OCI-LY3 (cell line): Measurements from ENCODE around the gene GNAZ.

Source experiments
- EZH2phosphoT487 ChIP-seq: fragments of 200-600 bp; shearing (Covaris generic); IDR thresholded peaks from 2 replicates; pipeline ENCODE4 v1.6.1; 2018; ENCODE audit warnings: antibody characterized with exemption, mixed run types, low read depth
- TF ChIP-seq, protein P1 (sequence below): fragments of 200-600, 300-600 bp; sonication (generic); IDR thresholded peaks from 2 replicates; pipeline ENCODE4 v1.5.1; 2014; ENCODE audit warnings: antibody characterized with exemption, low read length, low read depth

DNA sequence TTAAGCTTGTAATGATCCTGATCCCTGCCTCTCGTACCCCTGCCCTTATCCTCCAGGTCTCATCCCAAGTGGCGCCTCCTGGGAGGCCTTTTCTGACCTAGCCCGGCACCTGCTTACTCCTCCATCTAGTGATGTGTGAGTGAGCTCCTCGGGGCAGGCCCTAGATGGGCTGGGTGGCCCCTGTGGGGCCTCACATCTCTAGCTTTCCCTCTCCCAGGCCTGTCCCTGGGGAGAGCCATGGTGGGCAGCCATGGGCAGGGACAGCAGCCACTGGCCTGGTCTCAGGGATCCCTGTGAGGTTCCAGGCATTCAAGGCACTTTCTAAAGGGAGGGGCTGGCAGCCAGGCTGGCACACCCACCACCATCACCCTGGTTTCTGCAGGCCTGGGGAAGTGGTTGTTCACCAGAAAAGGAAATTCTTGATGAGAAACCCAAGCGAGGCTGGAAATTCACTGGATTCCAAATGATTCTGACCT is 27.9 kb downstream of the GNAZ start:
- TF ChIP-seq, protein P1, sequence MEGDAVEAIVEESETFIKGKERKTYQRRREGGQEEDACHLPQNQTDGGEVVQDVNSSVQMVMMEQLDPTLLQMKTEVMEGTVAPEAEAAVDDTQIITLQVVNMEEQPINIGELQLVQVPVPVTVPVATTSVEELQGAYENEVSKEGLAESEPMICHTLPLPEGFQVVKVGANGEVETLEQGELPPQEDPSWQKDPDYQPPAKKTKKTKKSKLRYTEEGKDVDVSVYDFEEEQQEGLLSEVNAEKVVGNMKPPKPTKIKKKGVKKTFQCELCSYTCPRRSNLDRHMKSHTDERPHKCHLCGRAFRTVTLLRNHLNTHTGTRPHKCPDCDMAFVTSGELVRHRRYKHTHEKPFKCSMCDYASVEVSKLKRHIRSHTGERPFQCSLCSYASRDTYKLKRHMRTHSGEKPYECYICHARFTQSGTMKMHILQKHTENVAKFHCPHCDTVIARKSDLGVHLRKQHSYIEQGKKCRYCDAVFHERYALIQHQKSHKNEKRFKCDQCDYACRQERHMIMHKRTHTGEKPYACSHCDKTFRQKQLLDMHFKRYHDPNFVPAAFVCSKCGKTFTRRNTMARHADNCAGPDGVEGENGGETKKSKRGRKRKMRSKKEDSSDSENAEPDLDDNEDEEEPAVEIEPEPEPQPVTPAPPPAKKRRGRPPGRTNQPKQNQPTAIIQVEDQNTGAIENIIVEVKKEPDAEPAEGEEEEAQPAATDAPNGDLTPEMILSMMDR: no peak
- TF ChIP-seq EZH2phosphoT487: no peak
